CD14-positive monocyte (primary cell): ENCODE data around the gene COA3. TPM values are rescaled to one million over a fixed set of nuclear protein-coding genes. Genes with fewer than 3 reads are reported as not detected.

Source experiments
- DNase-seq, 3 donors: peaks; one replicate each; pipeline ENCODE4 v3.0.0-alpha.2; 2011 to 2022
- H2AFZ ChIP-seq: 2 replicates; pipeline ENCODE4 v1.6.0; 2012; ENCODE audit warnings: mild to moderate bottlenecking, low read depth, low read length, inconsistent platforms; ENCODE audit not compliant: insufficient read depth, poor library complexity, severe bottlenecking
- H3K27ac ChIP-seq, 2 donors: 1 replicate in 1 of 2; 2 replicates in 1 of 2; pipeline ENCODE4 v1.5.1; 2012 to 2013; ENCODE audit warnings: low read length in 2 of 2, control low read depth in 1 of 2, inconsistent platforms in 1 of 2, low read depth in 1 of 2, mild to moderate bottlenecking in 1 of 2
- H3K27me3 ChIP-seq, 2 donors: one replicate each; pipeline versions ENCODE4 v1.6.0 to v1.6.1; 2011 to 2013; ENCODE audit warnings: low read length in 2 of 2; ENCODE audit not compliant: control insufficient read depth in 2 of 2, insufficient read depth in 2 of 2
- H3K36me3 ChIP-seq, 2 donors: replicated peaks in 1 of 2; 1 replicate in 1 of 2; 2 replicates in 1 of 2; pipeline versions ENCODE4 v1.5.1 to v1.6.1; 2012 to 2013; ENCODE audit warnings: low read length in 2 of 2, control low read depth in 1 of 2, inconsistent platforms in 1 of 2, mild to moderate bottlenecking in 1 of 2; ENCODE audit not compliant: insufficient read depth in 2 of 2, control insufficient read depth in 1 of 2
- H3K4me1 ChIP-seq, 2 donors: 1 replicate in 1 of 2; 2 replicates in 1 of 2; pipeline versions ENCODE4 v1.5.1 to v1.6.1; 2012 to 2013; ENCODE audit warnings: low read length in 2 of 2, control low read depth in 1 of 2, inconsistent platforms in 1 of 2, mild to moderate bottlenecking in 1 of 2, moderate library complexity in 1 of 2; ENCODE audit not compliant: insufficient read depth in 2 of 2, control insufficient read depth in 1 of 2
- H3K4me2 ChIP-seq: replicated peaks from 2 replicates; pipeline ENCODE3; 2012; ENCODE audit warnings: low read length, moderate library complexity, mild to moderate bottlenecking; ENCODE audit not compliant: poor library complexity, severe bottlenecking; ENCODE audit errors: extremely low read depth
- H3K4me3 ChIP-seq, 3 experiments: fragments of 200-600 bp in 1 of 3; sonication (generic) in 1 of 3; replicated peaks in 1 of 3; 1 replicate in 2 of 3; 2 replicates in 1 of 3; pipeline ENCODE4 v1.5.1; 2011 to 2013; ENCODE audit warnings: low read length in 3 of 3, mild to moderate bottlenecking in 3 of 3, control low read depth in 2 of 3, low read depth in 2 of 3, inconsistent platforms in 1 of 3, moderate library complexity in 1 of 3
- H3K79me2 ChIP-seq: 2 replicates; pipeline ENCODE4 v1.6.0; 2012; ENCODE audit warnings: mild to moderate bottlenecking, control low read depth, inconsistent platforms, low read length, moderate library complexity; ENCODE audit not compliant: insufficient read depth
- H3K9ac ChIP-seq: 2 replicates; pipeline ENCODE4 v1.6.0; 2017; ENCODE audit warnings: low read length, mild to moderate bottlenecking; ENCODE audit not compliant: insufficient read depth, poor library complexity, severe bottlenecking
- H3K9me3 ChIP-seq, 2 donors: replicated peaks in 1 of 2; 1 replicate in 1 of 2; 2 replicates in 1 of 2; pipeline versions ENCODE4 v1.5.1 to v1.6.1; 2012 to 2013; ENCODE audit warnings: low read length in 2 of 2, control low read depth in 1 of 2; ENCODE audit not compliant: control insufficient read depth in 1 of 2, insufficient read depth in 1 of 2
- H4K20me1 ChIP-seq: 2 replicates; pipeline ENCODE4 v1.6.0; 2012; ENCODE audit warnings: mild to moderate bottlenecking, low read length, control low read depth, moderate library complexity; ENCODE audit not compliant: insufficient read depth
- H3K27ac Mint-ChIP-seq, 7 donors: one replicate each; pipeline ENCODE4 v1.8.0; 2020; ENCODE audit warnings: mild to moderate bottlenecking in 7 of 7, mixed read lengths in 7 of 7, moderate library complexity in 6 of 7, inconsistent platforms in 2 of 7
- H3K27me3 Mint-ChIP-seq, 3 donors: one replicate each; pipeline ENCODE4 v1.8.0; 2021 to 2022; ENCODE audit warnings: low read depth in 3 of 3, mild to moderate bottlenecking in 3 of 3, mixed read lengths in 3 of 3, moderate library complexity in 3 of 3, inconsistent platforms in 1 of 3
- H3K36me3 Mint-ChIP-seq, 2 donors: one replicate each; pipeline ENCODE4 v1.8.0; 2020; ENCODE audit warnings: mixed read lengths in 2 of 2, inconsistent platforms in 1 of 2, mild to moderate bottlenecking in 1 of 2
- H3K4me1 Mint-ChIP-seq: one replicate; pipeline ENCODE4 v1.8.0; 2020; ENCODE audit warnings: mild to moderate bottlenecking, mixed read lengths
- H3K4me3 Mint-ChIP-seq, 2 donors: one replicate each; pipeline ENCODE4 v1.8.0; 2020; ENCODE audit warnings: mild to moderate bottlenecking in 2 of 2, mixed read lengths in 2 of 2, moderate library complexity in 1 of 2
- H3K9me3 Mint-ChIP-seq, 7 donors: one replicate each; pipeline ENCODE4 v1.8.0; 2020 to 2022; ENCODE audit warnings: mixed read lengths in 7 of 7, mild to moderate bottlenecking in 6 of 7, moderate library complexity in 6 of 7, inconsistent platforms in 2 of 7
- CTCF ChIP-seq: fragments of 200-600 bp; IDR thresholded peaks from one replicate; pipeline ENCODE4 v1.8.0; 2022; ENCODE audit warnings: antibody characterized with exemption, mild to moderate bottlenecking
- WGBS: methylation state at CpG from one replicate; pipeline ENCODE4 v1.1.5; 2013; ENCODE audit warnings: missing lambda C conversion rate; ENCODE audit not compliant: insufficient coverage; 5-methylcytosine and 5-hydroxymethylcytosine counted together
- intact Hi-C, 2 donors: fragments of 100-400 bp; cut with micrococcal nuclease; formaldehyde crosslinking; loops; one replicate each; pipeline versions ENCODE4 v1.15.0 to v1.15.1; 2023
- polyA plus RNA-seq, 3 donors: library from polyadenylated mRNA; depleted of rRNA in 1 of 3; unstranded in 2 of 3; stranded (reverse) in 1 of 3; fragments of 300-500 nt in 2 of 3; fragments of >200 nt in 1 of 3; fragmentation: Illumina TruSeq in 2 of 3; gene quantifications; 1 replicate in 2 of 3; 2 replicates in 1 of 3; pipeline ENCODE4 v1.2.3, GENCODE V29; 2012 to 2021

The COA3 gene
- polyA plus RNA-seq, 3 donors: 21.5 to 171 (median 156) TPM

- peaks cover 20 to 22% of the 10 kb centered on the region in 2 donors for H3K4me1 ChIP-seq
- H3K27ac Mint-ChIP-seq: no peak overlapping the region
- no peak for TF ChIP-seq CTCF
- H4K20me1 ChIP-seq: no peaks in the 10 kb centered on the region
- no peak overlapping the region for H3K9ac ChIP-seq
- H3K9me3 ChIP-seq: no peaks in the 10 kb centered on the region
- H3K9me3 Mint-ChIP-seq: peaks cover 0 to 1% (median 0%) of the 10 kb centered on the region in 7 donors
- no peaks in the 10 kb centered on the region for H3K36me3 Mint-ChIP-seq
- no peaks in the 10 kb centered on the region for H3K36me3 ChIP-seq
- H3K27me3 ChIP-seq: peaks cover 5 to 12% of the 10 kb centered on the region in 2 donors
- DNase-seq: no peak
- no peaks in the 10 kb centered on the region for H3K79me2 ChIP-seq
- no peak overlapping the region for H3K4me2 ChIP-seq
- no peak overlapping the region for H2AFZ ChIP-seq
- H3K27ac ChIP-seq: no peak overlapping the region
- H3K27me3 Mint-ChIP-seq: peaks cover 23 to 48% (median 36%) of the 10 kb centered on the region in 3 donors
- no peak overlapping the region for H3K4me3 ChIP-seq
- H3K4me1 Mint-ChIP-seq: peaks cover 15% of the 10 kb centered on the region
- intact Hi-C loops: no loop called here
- H3K4me3 Mint-ChIP-seq: no peak overlapping the region
- WGBS: 100% methylated on average over 1 of the region's 3 CpGs
Observed at GRCh38 chr17:42754782-42755181, 43.7 kb downstream of the COA3 start.

GRCh38 chr17:42751628-42752027, 46.9 kb downstream of the COA3 start:
- H3K27me3 ChIP-seq: peaks cover 0 to 2% of the 10 kb centered on the region in 2 donors
- H3K9me3 Mint-ChIP-seq: no peaks in the 10 kb centered on the region
- no peaks in the 10 kb centered on the region for H3K9me3 ChIP-seq
- H3K27ac Mint-ChIP-seq: no peak overlapping the region
- no peak overlapping the region for H3K27ac ChIP-seq
- H3K4me2 ChIP-seq: no peak overlapping the region
- H3K9ac ChIP-seq: no peak overlapping the region
- intact Hi-C loops: no loop called here
- H3K36me3 ChIP-seq: no peaks in the 10 kb centered on the region
- no peak overlapping the region for H3K4me3 ChIP-seq
- H3K79me2 ChIP-seq: no peaks in the 10 kb centered on the region
- peaks cover 10% of the 10 kb centered on the region for H3K4me1 Mint-ChIP-seq
- no peak overlapping the region for H3K4me3 Mint-ChIP-seq
- no peak for TF ChIP-seq CTCF
- H2AFZ ChIP-seq: no peak overlapping the region
- no peaks in the 10 kb centered on the region for H3K36me3 Mint-ChIP-seq
- peaks cover 17 to 18% of the 10 kb centered on the region in 2 donors for H3K4me1 ChIP-seq
- 90% methylated on average over 6 of the region's 7 CpGs for WGBS
- H4K20me1 ChIP-seq: no peaks in the 10 kb centered on the region
- DNase-seq: no peak
- H3K27me3 Mint-ChIP-seq: peaks cover 16 to 37% (median 24%) of the 10 kb centered on the region in 3 donors
